ENCODE data around the gene AP2A2. TPM values are rescaled to one million over a fixed set of nuclear protein-coding genes. Genes with fewer than 3 reads are reported as not detected.

The AP2A2 gene
- total RNA-seq, 1 experiment from 2014 or later = 62.0 TPM

DNA sequence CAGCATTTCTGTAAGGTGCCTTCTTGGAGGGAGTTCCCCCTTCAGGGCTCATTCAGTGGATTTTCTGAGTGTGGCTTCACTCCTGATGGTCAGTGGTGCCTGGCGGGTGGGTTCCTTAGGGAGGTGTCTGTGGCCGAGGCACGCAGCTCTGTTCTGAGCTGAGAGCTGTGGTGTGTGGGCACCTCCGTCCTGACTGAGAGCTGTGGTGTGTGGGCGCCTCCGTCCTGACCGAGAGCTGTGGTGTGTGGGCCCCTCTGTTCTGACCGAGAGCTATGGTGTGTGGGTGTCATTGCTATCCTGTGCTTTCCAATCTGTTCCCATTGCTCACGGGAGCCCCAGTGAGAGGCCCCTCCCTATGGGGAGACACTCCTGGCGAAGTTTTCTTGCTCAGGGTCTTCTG is 71.0 kb downstream of the AP2A2 start:
- Histone ChIP-seq H3K27ac (ENCODE audit: low read depth, low read length, poor library complexity, severe bottlenecking) (no peak overlapping the region), H3K4me3 (ENCODE audit: low read depth, low read length, poor library complexity, severe bottlenecking) (no peak overlapping the region), H3K9me3 (ENCODE audit: low read depth, low read length, poor library complexity, severe bottlenecking) (no peaks in the 10 kb centered on the region), H3K36me3 (ENCODE audit: insufficient read depth, low read length, poor library complexity, severe bottlenecking) (peaks cover 2% of the 10 kb centered on the region), H3K27me3 (replicated peaks; ENCODE audit: insufficient read depth, low read depth, low read length, poor library complexity) (no peaks in the 10 kb centered on the region), H3K4me1 (ENCODE audit: insufficient read depth, low read length, poor library complexity, severe bottlenecking) (no peaks in the 10 kb centered on the region)
- intact Hi-C loops (cut with micrococcal nuclease; ENCODE audit: unreplicated experiment) = no loop called here
- no peak for DNase-seq (ENCODE audit: low spot score)
- no peak for TF ChIP-seq EZH2 (IDR thresholded peaks at IDR 0.05; ENCODE audit: borderline replicate concordance, low read depth, low read length, poor library complexity, severe bottlenecking)
- TF ChIP-seq, protein P1, sequence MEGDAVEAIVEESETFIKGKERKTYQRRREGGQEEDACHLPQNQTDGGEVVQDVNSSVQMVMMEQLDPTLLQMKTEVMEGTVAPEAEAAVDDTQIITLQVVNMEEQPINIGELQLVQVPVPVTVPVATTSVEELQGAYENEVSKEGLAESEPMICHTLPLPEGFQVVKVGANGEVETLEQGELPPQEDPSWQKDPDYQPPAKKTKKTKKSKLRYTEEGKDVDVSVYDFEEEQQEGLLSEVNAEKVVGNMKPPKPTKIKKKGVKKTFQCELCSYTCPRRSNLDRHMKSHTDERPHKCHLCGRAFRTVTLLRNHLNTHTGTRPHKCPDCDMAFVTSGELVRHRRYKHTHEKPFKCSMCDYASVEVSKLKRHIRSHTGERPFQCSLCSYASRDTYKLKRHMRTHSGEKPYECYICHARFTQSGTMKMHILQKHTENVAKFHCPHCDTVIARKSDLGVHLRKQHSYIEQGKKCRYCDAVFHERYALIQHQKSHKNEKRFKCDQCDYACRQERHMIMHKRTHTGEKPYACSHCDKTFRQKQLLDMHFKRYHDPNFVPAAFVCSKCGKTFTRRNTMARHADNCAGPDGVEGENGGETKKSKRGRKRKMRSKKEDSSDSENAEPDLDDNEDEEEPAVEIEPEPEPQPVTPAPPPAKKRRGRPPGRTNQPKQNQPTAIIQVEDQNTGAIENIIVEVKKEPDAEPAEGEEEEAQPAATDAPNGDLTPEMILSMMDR (conservative IDR thresholded peaks at IDR 0.05; ENCODE audit: low read depth, low read length) = no peak
- CTCF ChIA-PET = no interaction called here
- no TSS peak for BruUV-seq (replicated peaks)
- POLR2A ChIA-PET (ENCODE audit: low non-redundant PET) = no interaction called here

DNA sequence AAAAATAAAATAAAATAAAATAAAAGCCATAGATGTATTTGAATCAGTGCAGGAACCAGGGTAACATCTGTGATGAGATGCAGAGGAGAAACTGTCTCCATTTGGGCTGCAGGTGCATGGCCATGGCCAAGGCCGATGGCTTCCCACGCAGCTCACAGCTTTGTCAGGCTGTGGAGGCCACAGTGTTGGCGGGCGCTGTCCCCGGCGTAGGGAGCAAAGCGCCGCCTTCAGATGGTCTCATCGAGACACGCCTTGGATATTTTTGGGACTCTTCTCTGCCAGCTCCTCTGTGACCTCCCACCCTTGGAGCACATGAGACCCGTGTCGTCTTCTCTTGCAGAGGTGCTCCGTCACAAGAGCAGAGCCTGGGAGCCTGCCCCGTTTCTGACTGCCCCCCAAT is 72.2 kb downstream of the AP2A2 start:
- no peaks in the 10 kb centered on the region for H3K9me3 ChIP-seq (ENCODE audit: low read depth, low read length, poor library complexity, severe bottlenecking)
- DNase-seq (ENCODE audit: low spot score) = no peak
- ChIA-PET CTCF (no interaction called here), POLR2A (ENCODE audit: low non-redundant PET) (no interaction called here)
- TF ChIP-seq, protein P1 (conservative IDR thresholded peaks at IDR 0.05; ENCODE audit: low read depth, low read length) = no peak
- no peak for TF ChIP-seq EZH2 (IDR thresholded peaks at IDR 0.05; ENCODE audit: borderline replicate concordance, low read depth, low read length, poor library complexity, severe bottlenecking)
- intact Hi-C loops (cut with micrococcal nuclease; ENCODE audit: unreplicated experiment) = no loop called here
- no peak overlapping the region for H3K4me3 ChIP-seq (ENCODE audit: low read depth, low read length, poor library complexity, severe bottlenecking)
- H3K27me3 ChIP-seq (replicated peaks; ENCODE audit: insufficient read depth, low read depth, low read length, poor library complexity) = no peaks in the 10 kb centered on the region
- no TSS peak for BruUV-seq (replicated peaks)
- peaks cover 2% of the 10 kb centered on the region for H3K36me3 ChIP-seq (ENCODE audit: insufficient read depth, low read length, poor library complexity, severe bottlenecking)
- no peaks in the 10 kb centered on the region for H3K4me1 ChIP-seq (ENCODE audit: insufficient read depth, low read length, poor library complexity, severe bottlenecking)
- no peak overlapping the region for H3K27ac ChIP-seq (ENCODE audit: low read depth, low read length, poor library complexity, severe bottlenecking)

DNA sequence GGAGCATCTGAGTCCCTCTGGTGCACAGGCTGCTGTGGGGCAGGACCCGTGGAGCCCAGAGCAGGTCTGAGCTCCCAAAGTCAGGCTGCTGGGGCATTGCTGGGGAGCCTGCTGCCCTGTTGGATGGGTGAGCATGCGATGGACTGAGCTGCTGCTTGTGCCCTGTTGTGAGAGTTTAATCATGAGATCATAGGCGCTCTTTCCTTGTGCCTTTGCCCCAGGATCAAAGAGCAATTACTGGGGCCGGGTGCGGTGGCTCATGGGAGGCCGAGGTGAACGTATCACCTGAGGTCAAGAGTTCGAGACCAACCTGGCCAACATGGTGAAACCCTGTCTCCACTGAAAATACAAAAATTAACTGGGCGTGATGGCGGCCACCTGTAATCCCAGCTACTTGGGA is 73.3 kb downstream of the AP2A2 start:
- no peaks in the 10 kb centered on the region for H3K9me3 ChIP-seq (ENCODE audit: low read depth, low read length, poor library complexity, severe bottlenecking)
- no TSS peak for BruUV-seq (replicated peaks)
- ChIA-PET CTCF (no interaction called here), POLR2A (ENCODE audit: low non-redundant PET) (interaction anchor here (0.6 to 0.7 kb wide), 2 partner anchors 23 to 168 kb away, joined by 6 to 9 read pairs; no protein-coding TSS in a partner anchor)
- no peak for DNase-seq (ENCODE audit: low spot score)
- H3K36me3 ChIP-seq (ENCODE audit: insufficient read depth, low read length, poor library complexity, severe bottlenecking) = no peaks in the 10 kb centered on the region
- H3K27me3 ChIP-seq (replicated peaks; ENCODE audit: insufficient read depth, low read depth, low read length, poor library complexity) = no peaks in the 10 kb centered on the region
- H3K4me1 ChIP-seq (ENCODE audit: insufficient read depth, low read length, poor library complexity, severe bottlenecking) = no peaks in the 10 kb centered on the region
- no peak overlapping the region for H3K27ac ChIP-seq (ENCODE audit: low read depth, low read length, poor library complexity, severe bottlenecking)
- no peak overlapping the region for H3K4me3 ChIP-seq (ENCODE audit: low read depth, low read length, poor library complexity, severe bottlenecking)
- TF ChIP-seq, protein P1 (conservative IDR thresholded peaks at IDR 0.05; ENCODE audit: low read depth, low read length) = no peak
- no peak for TF ChIP-seq EZH2 (IDR thresholded peaks at IDR 0.05; ENCODE audit: borderline replicate concordance, low read depth, low read length, poor library complexity, severe bottlenecking)
- intact Hi-C loops (cut with micrococcal nuclease; ENCODE audit: unreplicated experiment) = no loop called here
